Measurements from ENCODE around the gene GALC.

- TF ChIP-seq, protein P1, sequence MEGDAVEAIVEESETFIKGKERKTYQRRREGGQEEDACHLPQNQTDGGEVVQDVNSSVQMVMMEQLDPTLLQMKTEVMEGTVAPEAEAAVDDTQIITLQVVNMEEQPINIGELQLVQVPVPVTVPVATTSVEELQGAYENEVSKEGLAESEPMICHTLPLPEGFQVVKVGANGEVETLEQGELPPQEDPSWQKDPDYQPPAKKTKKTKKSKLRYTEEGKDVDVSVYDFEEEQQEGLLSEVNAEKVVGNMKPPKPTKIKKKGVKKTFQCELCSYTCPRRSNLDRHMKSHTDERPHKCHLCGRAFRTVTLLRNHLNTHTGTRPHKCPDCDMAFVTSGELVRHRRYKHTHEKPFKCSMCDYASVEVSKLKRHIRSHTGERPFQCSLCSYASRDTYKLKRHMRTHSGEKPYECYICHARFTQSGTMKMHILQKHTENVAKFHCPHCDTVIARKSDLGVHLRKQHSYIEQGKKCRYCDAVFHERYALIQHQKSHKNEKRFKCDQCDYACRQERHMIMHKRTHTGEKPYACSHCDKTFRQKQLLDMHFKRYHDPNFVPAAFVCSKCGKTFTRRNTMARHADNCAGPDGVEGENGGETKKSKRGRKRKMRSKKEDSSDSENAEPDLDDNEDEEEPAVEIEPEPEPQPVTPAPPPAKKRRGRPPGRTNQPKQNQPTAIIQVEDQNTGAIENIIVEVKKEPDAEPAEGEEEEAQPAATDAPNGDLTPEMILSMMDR (IDR thresholded peaks at IDR 0.05; ENCODE audit: low read depth, low read length, poor library complexity, severe bottlenecking): no peak
- TF ChIP-seq EZH2phosphoT487 (IDR thresholded peaks at IDR 0.05; ENCODE audit: borderline replicate concordance, low read length): no peak
Observed at GRCh38 chr14:88005978-88006851, 13.2 kb upstream of the GALC start.

All from DOHH2 (cell line).